IMR-90 (cell line): ENCODE data around the gene NXN. TPM values are rescaled to one million over a fixed set of nuclear protein-coding genes. Genes with fewer than 3 reads are reported as not detected.
"Not testable (repeated sequence)": the region's sequence is repeated elsewhere in the genome, so short reads cannot be mapped to it uniquely, and the experiment has no call there.

ENCODE experiments used
- ATAC-seq: fragments of 200-7000 bp; cut with Tn5 transposase; 2 replicates; pipeline ENCODE4 v1.9.1; 2020; ENCODE audit warnings: low read depth, mild to moderate bottlenecking, moderate library complexity
- BruUV-seq: library from RNA; stranded (reverse); fragments of 400-500 nt; replicated peaks from 2 replicates; lab custom pipeline; 2021; lab: Mats Ljungman, UMichigan
- CTCF ChIA-PET: fragments of 300-600 bp; formaldehyde crosslinking; extraction: SDS; loops from one replicate; lab custom pipeline; 2021; ENCODE audit warnings: antibody characterized with exemption; lab: Yijun Ruan, JAX
- POLR2A ChIA-PET: fragments of 300-600 bp; sonication (Branson Sonifier 250); formaldehyde crosslinking; loops from one replicate; lab custom pipeline; 2022; ENCODE audit warnings: antibody characterized with exemption; ENCODE audit not compliant: unreplicated experiment; lab: Charles Lee
- DNase-seq: peaks from one replicate; pipeline ENCODE4 v3.0.0; 2013
- H2AFZ ChIP-seq: replicated peaks from 2 replicates; pipeline ENCODE3; 2013; ENCODE audit warnings: low read length, mild to moderate bottlenecking; ENCODE audit not compliant: poor library complexity
- H2AK5ac ChIP-seq: 2 replicates; pipeline ENCODE4 v1.6.1; 2013; ENCODE audit warnings: low read depth, low read length, inconsistent platforms
- H2AK9ac ChIP-seq: replicated peaks from 2 replicates; pipeline ENCODE3; 2013; ENCODE audit warnings: mild to moderate bottlenecking, low read depth, low read length, moderate library complexity; ENCODE audit not compliant: poor library complexity
- H2BK120ac ChIP-seq: 2 replicates; pipeline ENCODE4 v1.6.1; 2013; ENCODE audit warnings: low read depth, low read length, inconsistent platforms
- H2BK15ac ChIP-seq: 3 replicates; pipeline ENCODE4 v1.6.1; 2013; ENCODE audit warnings: low read depth, low read length, inconsistent platforms
- H2BK20ac ChIP-seq: 2 replicates; pipeline ENCODE4 v1.6.1; 2013; ENCODE audit warnings: low read depth, mild to moderate bottlenecking, inconsistent platforms, low read length, moderate library complexity
- H2BK5ac ChIP-seq: 2 replicates; pipeline ENCODE4 v1.6.1; 2013; ENCODE audit warnings: mild to moderate bottlenecking, low read depth, low read length, inconsistent platforms; ENCODE audit not compliant: poor library complexity, severe bottlenecking
- H3K14ac ChIP-seq: replicated peaks from 2 replicates; pipeline ENCODE4 v1.6.1; 2013; ENCODE audit warnings: low read depth, low read length, inconsistent platforms
- H3K18ac ChIP-seq: 2 replicates; pipeline ENCODE4 v1.6.1; 2013; ENCODE audit warnings: low read depth, low read length, control low read depth
- H3K23ac ChIP-seq: 2 replicates; pipeline ENCODE4 v1.6.1; 2013; ENCODE audit warnings: low read depth, low read length, inconsistent platforms
- H3K27ac ChIP-seq: 2 replicates; pipeline ENCODE4 v1.5.1; 2013; ENCODE audit warnings: mild to moderate bottlenecking, control low read depth, low read length; ENCODE audit not compliant: insufficient read depth
- H3K27me3 ChIP-seq: 2 replicates; pipeline ENCODE4 v1.6.1; 2013; ENCODE audit warnings: low read length; ENCODE audit not compliant: control insufficient read depth, insufficient read depth
- H3K36me3 ChIP-seq: 2 replicates; pipeline ENCODE4 v1.6.1; 2013; ENCODE audit warnings: low read length, mixed read lengths; ENCODE audit not compliant: control insufficient read depth, insufficient read depth
- H3K4ac ChIP-seq: 2 replicates; pipeline ENCODE4 v1.6.1; 2013; ENCODE audit warnings: low read depth, low read length, inconsistent platforms
- H3K4me1 ChIP-seq: 2 replicates; pipeline ENCODE4 v1.6.1; 2013; ENCODE audit warnings: low read length, mixed read lengths; ENCODE audit not compliant: control insufficient read depth, insufficient read depth
- H3K4me2 ChIP-seq: 2 replicates; pipeline ENCODE4 v1.6.1; 2013; ENCODE audit warnings: low read depth, mild to moderate bottlenecking, control low read depth, low read length, moderate library complexity
- H3K4me3 ChIP-seq: 2 replicates; pipeline ENCODE4 v1.5.1; 2013; ENCODE audit warnings: low read depth, mild to moderate bottlenecking, control low read depth, low read length, moderate library complexity; ENCODE audit not compliant: insufficient read depth
- H3K56ac ChIP-seq: 2 replicates; pipeline ENCODE4 v1.6.1; 2013; ENCODE audit warnings: low read length, inconsistent platforms; ENCODE audit not compliant: insufficient read depth; ENCODE audit errors: extremely low read depth
- H3K79me1 ChIP-seq, 2 experiments: 2 replicates each; pipeline ENCODE4 v1.6.1; 2013; ENCODE audit warnings: low read length in 2 of 2, inconsistent platforms in 1 of 2, low read depth in 1 of 2
- H3K9ac ChIP-seq: 2 replicates; pipeline ENCODE4 v1.6.1; 2013; ENCODE audit warnings: low read depth, low read length, control low read depth
- H3K9me1 ChIP-seq: 2 replicates; pipeline ENCODE4 v1.6.1; 2013; ENCODE audit warnings: low read length, inconsistent platforms; ENCODE audit not compliant: insufficient read depth
- H3K9me3 ChIP-seq: 2 replicates; pipeline ENCODE4 v1.6.1; 2013; ENCODE audit warnings: low read length; ENCODE audit not compliant: control insufficient read depth, insufficient read depth
- H4K20me1 ChIP-seq: 2 replicates; pipeline ENCODE4 v1.6.1; 2013; ENCODE audit warnings: low read length, inconsistent platforms; ENCODE audit not compliant: insufficient read depth
- H4K5ac ChIP-seq: 2 replicates; pipeline ENCODE4 v1.6.1; 2013; ENCODE audit warnings: mild to moderate bottlenecking, low read depth, low read length, control low read depth
- H4K8ac ChIP-seq, 2 experiments: 2 replicates each; pipeline ENCODE4 v1.6.1; 2013; ENCODE audit warnings: low read depth in 2 of 2, low read length in 2 of 2, control low read depth in 1 of 2, inconsistent platforms in 1 of 2
- H4K91ac ChIP-seq: 2 replicates; pipeline ENCODE4 v1.6.1; 2013; ENCODE audit warnings: low read depth, low read length, inconsistent platforms; ENCODE audit not compliant: insufficient read depth
- WGBS, 2 experiments: methylation state at CpG; one replicate each; pipeline versions ENCODE4 v1.1.5 to v1.1.7; 2013; ENCODE audit warnings: missing lambda C conversion rate in 2 of 2; ENCODE audit not compliant: insufficient read length in 1 of 2; ENCODE audit errors: extremely low coverage in 2 of 2; 5-methylcytosine and 5-hydroxymethylcytosine counted together
- dilution Hi-C: fragments of 300-500 bp; cut with HindIII; formaldehyde crosslinking; loops from one replicate; pipeline ENCODE4 v1.14.3; 2018; ENCODE audit warnings: low sequenced_read_pairs; ENCODE audit not compliant: unreplicated experiment
- in situ Hi-C: fragments of 300-500 bp; cut with MboI; formaldehyde crosslinking; loops from 3 replicates; pipeline ENCODE4 v1.14.3; 2019; ENCODE audit warnings: low sequenced_read_pairs, inconsistent platforms, mixed read lengths
- intact Hi-C: fragments of 100-400 bp; cut with micrococcal nuclease; formaldehyde crosslinking; loops from 2 replicates; pipeline ENCODE4 v1.10.0; 2022
- polyA plus RNA-seq, 3 experiments: library from polyadenylated mRNA; depleted of rRNA; stranded (reverse); fragments of >200 nt; gene quantifications; 2 replicates each; pipeline ENCODE4 v1.2.3, GENCODE V29; 2012; ENCODE audit warnings: low replicate concordance in 1 of 3
- total RNA-seq: library from RNA; depleted of rRNA; stranded (reverse); fragments of >200 nt; gene quantifications from 2 replicates; pipeline ENCODE4 v1.2.3, GENCODE V29; 2012

NXN gene
- total and polyA plus RNA-seq, 2 of the 4 experiments (the other 2 are of a cell fraction) = 52.5 to 116 TPM

DNA sequence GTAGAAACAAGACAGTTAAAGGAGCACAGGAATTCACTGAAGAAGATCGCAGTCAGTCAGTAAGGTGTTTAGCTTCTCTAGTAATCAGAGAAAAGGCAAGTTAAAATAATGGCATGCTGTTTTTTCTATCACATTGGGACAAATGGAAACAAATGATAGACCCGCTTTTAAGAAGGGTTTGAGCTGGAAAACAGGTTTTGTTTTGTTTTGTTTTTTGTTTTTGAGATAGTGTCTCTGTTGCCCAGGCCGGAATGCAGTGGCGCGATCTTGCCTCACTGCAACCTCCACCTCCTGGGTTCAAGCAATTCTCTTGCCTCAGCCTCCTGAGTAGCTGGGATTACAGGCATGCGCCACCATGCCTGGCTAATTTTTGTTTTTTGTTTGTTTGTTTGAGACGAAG, 193.7 kb downstream of the NXN start:
- Histone ChIP-seq H3K4me1 (peaks cover 12% of the 10 kb centered on the region; the same call in 1 of the 2 replicates), H3K79me1 (peaks cover 35 to 60% of the 10 kb centered on the region in 2 experiments), H3K36me3 (peaks cover 13% of the 10 kb centered on the region)
- DNase-seq, H2BK20ac ChIP-seq, H2AFZ ChIP-seq, H2BK120ac ChIP-seq, H3K9me1 ChIP-seq, H4K91ac ChIP-seq, H2BK15ac ChIP-seq, H2AK9ac ChIP-seq, H3K23ac ChIP-seq, H3K27ac ChIP-seq, POLR2A ChIA-PET, H3K4me3 ChIP-seq, H3K14ac ChIP-seq, H2BK5ac ChIP-seq, H4K8ac ChIP-seq, H3K56ac ChIP-seq, H3K9me3 ChIP-seq, H2AK5ac ChIP-seq, H4K20me1 ChIP-seq, H3K4ac ChIP-seq, H3K4me2 ChIP-seq, H3K27me3 ChIP-seq, ATAC-seq, H4K5ac ChIP-seq, H3K9ac ChIP-seq, H3K18ac ChIP-seq, BruUV-seq: not testable (repeated sequence)
- CTCF ChIA-PET = interaction anchor here (1.6 kb wide), 1 partner anchor 10 kb away, joined by 3 read pairs; no protein-coding TSS in a partner anchor
- 93% methylated on average over 3 of the region's 7 CpGs; no CpG with 5 or more reads in 1 of the 2 experiments for WGBS, 2 experiments
- dilution Hi-C loops = loop anchor here (25.0 kb wide), 1 partner anchor 201 kb away; the partner anchor contains the start of genes NXN and TIMM22
- intact Hi-C loops = loop anchor here (2.0 kb wide), 1 partner anchor 195 kb away; no protein-coding TSS in a partner anchor
- in situ Hi-C loops = loop anchor here (5.0 kb wide), 1 partner anchor 196 kb away; no protein-coding TSS in a partner anchor
